CD4-positive, alpha-beta T cell (primary cell): Measurements from ENCODE around the gene SFN. TPM values are rescaled to one million over a fixed set of nuclear protein-coding genes. Genes with fewer than 3 reads are reported as not detected.

Experiments used
- ATAC-seq: fragments of 200-7000 bp; cut with Tn5 transposase; one replicate; pipeline ENCODE4 v1.10.0; 2022; ENCODE audit warnings: mild to moderate bottlenecking; ENCODE audit not compliant: poor library complexity
- CTCF ChIA-PET: fragments of 350-600 bp; sonication (Branson Sonifier 250); formaldehyde crosslinking; loops from one replicate; lab custom pipeline; 2021; ENCODE audit warnings: antibody characterized with exemption, inconsistent platforms; lab: Charles Lee
- POLR2A ChIA-PET: fragments of 350-600 bp; sonication (Branson Sonifier 250); formaldehyde crosslinking; loops from one replicate; lab custom pipeline; 2021; ENCODE audit warnings: antibody characterized with exemption, inconsistent platforms; lab: Charles Lee
- DNase-seq, 14 experiments: peaks; one replicate each; pipeline ENCODE4 v3.0.0-alpha.2; 2013 to 2020; ENCODE audit warnings: mixed read lengths in 2 of 14
- H3K27ac ChIP-seq, 2 donors: one replicate each; pipeline versions ENCODE4 v1.5.1 to v1.7.0; 2013; ENCODE audit warnings: low read length in 2 of 2, low read depth in 1 of 2, mild to moderate bottlenecking in 1 of 2
- H3K27me3 ChIP-seq, 2 experiments: 1 replicate in 1 of 2; 2 replicates in 1 of 2; pipeline versions ENCODE4 v1.6.1 to v1.7.0; 2013; ENCODE audit warnings: low read length in 2 of 2, control low read depth in 1 of 2, mild to moderate bottlenecking in 1 of 2, moderate library complexity in 1 of 2; ENCODE audit not compliant: insufficient read depth in 2 of 2, control insufficient read depth in 1 of 2
- H3K36me3 ChIP-seq: one replicate; pipeline ENCODE4 v1.6.1; 2013; ENCODE audit warnings: low read length, control low read depth; ENCODE audit not compliant: insufficient read depth
- H3K4me1 ChIP-seq: one replicate; pipeline ENCODE4 v1.6.1; 2013; ENCODE audit warnings: low read length, control low read depth; ENCODE audit not compliant: insufficient read depth
- H3K4me3 ChIP-seq: one replicate; pipeline ENCODE4 v1.5.1; 2013; ENCODE audit warnings: mild to moderate bottlenecking, low read length, moderate library complexity
- H3K9me3 ChIP-seq, 2 experiments: 1 replicate in 1 of 2; 2 replicates in 1 of 2; pipeline versions ENCODE4 v1.6.1 to v1.7.0; 2013; ENCODE audit warnings: low read length in 2 of 2, mild to moderate bottlenecking in 2 of 2, control low read depth in 1 of 2, moderate library complexity in 1 of 2; ENCODE audit not compliant: control insufficient read depth in 1 of 2, insufficient read depth in 1 of 2
- H3K27ac Mint-ChIP-seq: one replicate; pipeline ENCODE4 v1.8.0; 2020; ENCODE audit warnings: mixed read lengths
- H3K27me3 Mint-ChIP-seq: one replicate; pipeline ENCODE4 v1.8.0; 2021; ENCODE audit warnings: mixed read lengths
- H3K36me3 Mint-ChIP-seq: one replicate; pipeline ENCODE4 v1.8.0; 2021; ENCODE audit warnings: low read depth, mixed read lengths
- H3K4me1 Mint-ChIP-seq: one replicate; pipeline ENCODE4 v1.8.0; 2021; ENCODE audit warnings: low read depth, mixed read lengths
- H3K4me3 Mint-ChIP-seq: one replicate; pipeline ENCODE4 v1.8.0; 2020; ENCODE audit warnings: mild to moderate bottlenecking, mixed read lengths
- H3K9me3 Mint-ChIP-seq: one replicate; pipeline ENCODE4 v1.8.0; 2020; ENCODE audit warnings: mixed read lengths
- intact Hi-C, 2 experiments: fragments of 100-400 bp; cut with DNase I in 1 of 2; cut with micrococcal nuclease in 1 of 2; formaldehyde crosslinking; loops; one replicate each; pipeline versions ENCODE4 v1.15.1 to v1.9.0; 2023 to 2025; cut with DNase I, micrococcal nuclease
- total RNA-seq, 174 experiments: library from RNA in 2 of 174; stranded (reverse) in 2 of 174; gene quantifications; one replicate each; pipeline ENCODE4 v1.2.3 and lab custom pipeline; 2021 to 2026
- TF ChIP-seq, protein P1 (sequence below): fragments of 200-600 bp; IDR thresholded peaks from one replicate; pipeline ENCODE4 v1.8.0; 2022; ENCODE audit warnings: antibody characterized with exemption, mild to moderate bottlenecking

The SFN gene
- total RNA-seq, 2 experiments from 2014 or later = 1.2 to 2.0 TPM

DNA sequence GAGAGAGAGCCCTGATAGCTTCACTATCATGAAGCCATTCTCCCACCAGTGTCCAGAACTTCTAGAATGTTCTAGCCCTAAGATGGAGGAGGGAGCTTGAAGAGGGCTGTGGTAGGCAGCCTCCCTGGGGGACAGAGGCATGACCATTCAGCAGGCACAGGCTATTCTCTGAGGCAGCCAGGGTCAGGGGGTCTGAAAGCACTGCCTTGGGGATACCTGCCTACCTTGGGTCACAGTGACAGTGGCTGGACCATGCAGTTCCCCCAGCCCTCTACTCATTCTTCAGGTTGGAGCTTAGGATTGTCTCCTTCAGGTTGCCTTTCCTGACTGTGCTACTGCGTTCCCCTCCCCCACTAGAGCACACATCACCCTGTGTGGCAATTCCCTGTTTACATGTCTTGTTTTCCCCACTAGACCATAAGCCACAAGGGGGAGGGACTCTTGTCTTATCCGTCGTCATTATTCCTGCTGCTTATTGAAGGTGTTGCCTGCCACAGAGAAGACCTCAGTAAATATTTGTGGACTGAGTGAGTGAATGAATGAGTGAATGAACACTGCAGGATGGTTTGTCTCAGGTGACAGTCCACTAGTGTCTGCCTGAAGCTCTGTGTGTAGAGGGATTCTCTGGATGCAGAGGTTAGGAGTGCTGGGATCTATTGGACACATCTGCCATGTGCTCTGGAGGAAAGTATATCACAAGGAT lies 31.3 kb upstream of the SFN start:
- POLR2A ChIA-PET = interaction anchor here (1.0 to 2.7 kb wide), 4 partner anchors 10 to 139 kb away, joined by 3 to 17 read pairs (median 5); no protein-coding TSS in a partner anchor
- peak overlapping the region; percentile 100 for H3K27ac Mint-ChIP-seq
- H3K4me3 Mint-ChIP-seq = peak overlapping the region; percentile 86
- ATAC-seq (no peak), DNase-seq (peak in 3 of 14 experiments; percentile 35 to 79 (median 65))
- TF ChIP-seq, protein P1, sequence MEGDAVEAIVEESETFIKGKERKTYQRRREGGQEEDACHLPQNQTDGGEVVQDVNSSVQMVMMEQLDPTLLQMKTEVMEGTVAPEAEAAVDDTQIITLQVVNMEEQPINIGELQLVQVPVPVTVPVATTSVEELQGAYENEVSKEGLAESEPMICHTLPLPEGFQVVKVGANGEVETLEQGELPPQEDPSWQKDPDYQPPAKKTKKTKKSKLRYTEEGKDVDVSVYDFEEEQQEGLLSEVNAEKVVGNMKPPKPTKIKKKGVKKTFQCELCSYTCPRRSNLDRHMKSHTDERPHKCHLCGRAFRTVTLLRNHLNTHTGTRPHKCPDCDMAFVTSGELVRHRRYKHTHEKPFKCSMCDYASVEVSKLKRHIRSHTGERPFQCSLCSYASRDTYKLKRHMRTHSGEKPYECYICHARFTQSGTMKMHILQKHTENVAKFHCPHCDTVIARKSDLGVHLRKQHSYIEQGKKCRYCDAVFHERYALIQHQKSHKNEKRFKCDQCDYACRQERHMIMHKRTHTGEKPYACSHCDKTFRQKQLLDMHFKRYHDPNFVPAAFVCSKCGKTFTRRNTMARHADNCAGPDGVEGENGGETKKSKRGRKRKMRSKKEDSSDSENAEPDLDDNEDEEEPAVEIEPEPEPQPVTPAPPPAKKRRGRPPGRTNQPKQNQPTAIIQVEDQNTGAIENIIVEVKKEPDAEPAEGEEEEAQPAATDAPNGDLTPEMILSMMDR = no peak
- peaks cover 81% of the 10 kb centered on the region for H3K4me1 ChIP-seq
- H3K4me1 Mint-ChIP-seq = peaks cover 80% of the 10 kb centered on the region
- H3K27me3 ChIP-seq = no peaks in the 10 kb centered on the region
- intact Hi-C loops = loop anchor here (2.0 to 5.0 kb wide), 2 partner anchors 21 to 36 kb away; no protein-coding TSS in a partner anchor
- H3K4me3 ChIP-seq = no peak overlapping the region
- peaks cover 69% of the 10 kb centered on the region for H3K36me3 Mint-ChIP-seq
- H3K9me3 Mint-ChIP-seq = no peaks in the 10 kb centered on the region
- no peaks in the 10 kb centered on the region for H3K9me3 ChIP-seq
- peak overlapping the region; percentile 96 to 97 for H3K27ac ChIP-seq
- no peaks in the 10 kb centered on the region for H3K27me3 Mint-ChIP-seq
- H3K36me3 ChIP-seq = peaks cover 53% of the 10 kb centered on the region
- CTCF ChIA-PET = interaction anchor here (0.7 to 3.3 kb wide), 4 partner anchors 11 to 229 kb away, joined by 3 to 31 read pairs (median 6); no protein-coding TSS in a partner anchor

- peak overlapping the region; percentile 96 to 97 for H3K27ac ChIP-seq
- ATAC-seq (no peak), DNase-seq (no peak)
- H3K27me3 ChIP-seq = no peaks in the 10 kb centered on the region
- POLR2A ChIA-PET = interaction anchor here (0.9 to 2.9 kb wide), 8 partner anchors 12 to 140 kb away, joined by 3 to 37 read pairs (median 4); partner anchors contain the start of gene GPN2
- Mint-ChIP-seq H3K27ac (peak overlapping the region; percentile 100), H3K36me3 (peaks cover 67% of the 10 kb centered on the region), H3K4me3 (peak overlapping the region; percentile 86), H3K9me3 (no peaks in the 10 kb centered on the region), H3K4me1 (peaks cover 78% of the 10 kb centered on the region), H3K27me3 (no peaks in the 10 kb centered on the region)
- TF ChIP-seq, protein P1 = no peak
- H3K36me3 ChIP-seq = peaks cover 53% of the 10 kb centered on the region
- CTCF ChIA-PET = interaction anchor here (0.7 to 3.3 kb wide), 8 partner anchors 12 to 230 kb away, joined by 3 to 36 read pairs (median 6); no protein-coding TSS in a partner anchor
- no peak overlapping the region for H3K4me3 ChIP-seq
- no peaks in the 10 kb centered on the region for H3K9me3 ChIP-seq
- intact Hi-C loops = loop anchor here (2.0 to 5.0 kb wide), 2 partner anchors 22 to 35 kb away; no protein-coding TSS in a partner anchor
- peaks cover 76% of the 10 kb centered on the region for H3K4me1 ChIP-seq
Observed at GRCh38 chr1:26832249-26832960, 30.5 kb upstream of the SFN start.
